HK-2 (cell line): ENCODE data around the gene LAMTOR1.

Experiments used
- DNase-seq: peaks from one replicate; pipeline ENCODE4 v3.0.0-alpha.2; 2018; ENCODE audit not compliant: unreplicated experiment

The LAMTOR1 gene

DNA sequence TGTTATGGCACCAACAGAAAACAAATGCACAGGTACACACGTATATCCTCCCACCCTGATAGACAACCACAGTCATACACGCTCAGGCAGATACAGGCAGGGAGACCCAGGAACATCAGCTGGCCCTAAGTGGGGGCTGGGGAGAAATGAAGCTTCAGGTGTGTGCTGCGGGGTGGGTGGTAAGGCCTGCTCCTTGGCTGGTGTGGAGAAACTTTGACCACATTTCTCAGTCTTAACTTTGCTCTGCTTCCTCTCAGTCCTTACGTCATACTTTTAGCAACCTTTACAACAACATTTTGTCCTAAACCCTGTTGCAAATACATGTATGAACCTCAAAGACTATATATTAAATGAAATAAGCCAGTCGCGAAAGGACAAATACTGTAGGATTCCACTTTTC lies 16.1 kb upstream of the LAMTOR1 start:
- no peak for DNase-seq

DNA sequence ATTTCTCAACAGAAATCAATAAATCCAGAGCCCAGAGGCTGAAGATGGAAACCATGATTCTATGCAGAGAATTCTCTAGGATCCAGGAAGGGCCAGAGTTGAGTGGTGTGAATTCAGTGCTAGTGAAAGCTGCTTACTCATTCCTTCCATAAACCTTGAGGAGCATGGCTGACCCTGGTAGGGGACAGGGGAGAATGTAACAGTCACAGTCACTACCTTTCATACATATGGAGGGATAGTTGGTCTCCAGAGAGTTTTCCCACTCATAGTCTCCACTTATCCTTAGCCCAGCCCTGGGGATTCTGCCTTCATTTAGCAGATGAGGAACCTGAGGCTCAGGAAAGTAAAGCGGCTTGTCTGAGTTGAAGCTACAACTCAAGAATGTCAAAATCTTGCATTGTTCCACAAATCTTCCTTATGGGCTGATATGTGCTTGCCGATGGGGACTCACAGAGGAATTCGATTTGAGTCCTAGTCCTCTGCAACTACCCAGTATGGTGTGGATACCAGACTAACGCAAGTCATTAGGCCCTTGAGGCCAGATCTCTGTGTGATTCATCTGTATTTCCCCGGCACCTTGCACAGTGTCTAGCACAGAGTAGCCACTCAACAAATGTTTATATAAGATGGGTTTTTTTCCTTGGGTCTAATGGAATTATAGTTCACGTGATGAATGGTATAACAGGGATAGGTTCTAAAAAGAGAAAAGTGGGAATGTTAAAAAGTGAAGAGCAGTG lies 13.1 kb upstream of the LAMTOR1 start:
- DNase-seq = no peak

DNA sequence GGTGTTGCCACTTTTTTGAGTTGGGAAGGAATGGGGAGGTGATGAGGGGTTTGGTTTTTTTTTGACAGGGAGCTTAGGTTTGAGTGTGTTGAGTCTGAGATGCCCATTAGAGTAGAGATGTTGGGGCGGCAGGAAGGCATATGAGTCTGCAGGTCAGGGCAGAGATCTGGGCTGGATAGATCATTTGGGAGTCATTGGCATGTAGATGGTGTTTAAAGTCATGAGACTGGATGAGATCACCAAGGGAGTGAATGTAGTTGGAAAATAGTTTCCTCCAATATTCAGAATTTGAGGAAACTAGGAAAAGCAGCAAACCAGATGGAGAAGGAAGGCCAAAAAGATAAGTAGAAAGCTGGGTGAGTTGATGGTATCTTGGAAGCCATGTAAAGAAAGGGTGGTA lies 11.5 kb upstream of the LAMTOR1 start:
- DNase-seq = no peak

DNA sequence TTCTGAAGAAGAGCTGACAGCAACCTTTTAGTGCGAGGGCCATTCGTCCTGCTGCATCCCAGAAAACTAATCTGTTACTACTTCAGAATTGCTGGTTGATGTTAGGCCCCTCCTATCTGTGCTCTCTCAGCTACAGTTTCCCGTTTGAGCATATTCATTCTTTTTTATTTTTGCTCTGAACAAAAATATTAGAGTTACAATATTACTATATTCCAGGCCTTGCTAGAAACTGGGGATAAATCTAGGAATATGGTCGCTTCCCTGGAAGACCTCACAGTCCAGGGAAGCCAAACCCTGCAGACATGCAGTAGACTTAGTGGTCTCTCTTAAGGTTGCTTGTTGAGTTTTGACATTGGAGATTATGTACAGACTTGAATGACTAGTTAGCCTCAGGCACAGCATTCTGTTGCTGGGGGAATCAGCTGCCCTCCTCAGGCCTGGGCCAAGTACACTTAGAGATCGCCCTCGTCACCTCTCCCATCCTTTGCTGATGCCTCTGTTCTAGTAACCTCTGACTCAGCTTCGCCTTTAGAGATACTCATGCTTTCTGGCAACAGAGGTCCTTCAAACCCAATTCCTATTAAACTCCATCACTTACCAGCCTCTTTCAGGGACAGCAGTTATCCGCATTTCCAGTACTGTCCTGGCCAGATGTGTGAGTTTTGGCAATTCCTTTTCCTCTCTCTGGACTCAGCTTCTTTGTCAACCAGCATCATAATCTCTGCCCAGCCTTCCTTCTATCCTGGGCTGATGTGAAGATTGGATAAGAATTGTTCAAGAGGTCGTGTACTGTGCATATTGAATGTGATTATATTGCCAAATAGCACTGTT lies 10.1 kb upstream of the LAMTOR1 start:
- DNase-seq = peak; percentile 14

- peak; percentile 90 for DNase-seq
Observed at GRCh38 chr11:72112143-72112977, 9.3 kb upstream of the LAMTOR1 start, which contains the start of gene ANAPC15. Gene ANAPC15 (minus strand): TSS chr11:72112695. CDS start chr11:72111276, 1,419 bp downstream.

DNA sequence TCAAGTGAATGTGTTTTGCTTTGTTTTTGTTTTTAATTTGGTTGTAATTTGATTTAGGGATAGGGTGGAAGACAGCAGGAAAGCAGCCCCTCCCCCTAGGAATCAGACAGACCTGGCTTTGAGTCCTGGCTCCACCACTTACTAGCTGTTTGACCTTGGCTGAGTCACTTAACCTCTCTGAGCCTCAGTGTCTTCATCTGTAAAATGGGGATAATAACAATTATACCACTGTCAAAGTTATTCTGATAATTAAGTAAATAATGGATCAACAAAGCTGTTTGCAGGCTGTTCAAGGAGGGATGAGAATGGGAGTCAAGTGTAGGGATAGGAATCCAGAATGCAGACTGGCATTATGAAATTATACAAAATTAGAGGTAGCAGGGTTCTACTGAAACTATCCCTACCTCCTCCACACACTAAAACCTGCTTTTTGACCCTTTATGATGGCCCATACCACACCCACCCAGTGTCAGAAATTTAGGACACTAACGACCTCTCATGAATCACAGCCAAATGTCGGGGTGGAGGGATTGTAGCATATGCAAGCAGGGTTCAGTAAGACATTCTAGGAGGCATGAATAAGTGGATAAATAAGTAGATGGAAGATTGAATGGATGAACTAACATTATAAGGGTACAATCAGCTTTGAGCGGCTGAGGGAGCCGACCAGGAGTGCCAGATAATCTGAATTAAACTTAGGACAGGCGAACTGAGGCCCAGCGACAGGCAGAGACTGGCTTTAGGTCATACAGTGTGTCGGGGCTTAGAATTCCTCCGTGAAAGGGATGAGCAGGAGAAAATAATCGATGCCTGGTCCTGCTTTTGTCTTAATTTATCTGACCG lies 8.4 kb upstream of the LAMTOR1 start:
- no peak for DNase-seq

DNA sequence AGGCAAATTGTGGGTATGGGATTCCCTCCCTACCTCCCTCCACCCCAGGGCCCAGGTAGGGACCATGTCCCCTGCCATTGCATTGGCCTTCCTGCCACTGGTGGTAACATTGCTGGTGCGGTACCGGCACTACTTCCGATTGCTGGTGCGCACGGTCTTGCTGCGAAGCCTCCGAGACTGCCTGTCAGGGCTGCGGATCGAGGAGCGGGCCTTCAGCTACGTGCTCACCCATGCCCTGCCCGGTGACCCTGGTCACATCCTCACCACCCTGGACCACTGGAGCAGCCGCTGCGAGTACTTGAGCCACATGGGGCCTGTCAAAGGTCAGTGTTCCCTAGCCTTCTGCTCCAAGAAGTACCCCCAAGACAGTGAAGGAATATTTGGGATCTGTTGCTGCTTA lies 2.8 kb upstream of the LAMTOR1 start, which contains the start of gene TOMT:
Gene TOMT, plus strand, starts transcription at position 37 of the 400 bp plus-strand sequence. Its CDS starts 28 bp downstream, at position 65.
- no peak for DNase-seq

GRCh38 chr11:72103754-72104167 lies 664 bp upstream of the LAMTOR1 start:
- no peak for DNase-seq

DNA sequence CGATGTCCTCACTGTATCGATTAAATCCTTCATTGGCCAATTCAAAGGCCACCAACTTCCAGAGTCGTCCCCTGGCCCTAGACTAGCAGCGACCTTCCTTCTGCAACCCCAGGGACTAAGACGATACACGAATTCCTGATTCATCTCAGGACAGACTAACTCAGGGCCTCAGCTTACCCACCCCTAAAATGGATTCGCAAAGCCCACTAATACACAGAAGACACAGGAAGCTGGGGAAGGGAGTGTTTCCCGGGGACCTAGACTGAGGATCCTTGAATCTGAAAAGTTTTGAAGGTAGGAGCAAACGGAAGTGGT lies 509 bp downstream of the LAMTOR1 start:
- DNase-seq = no peak

GRCh38 chr11:72102162-72102561 lies 935 bp downstream of the LAMTOR1 start:
- no peak for DNase-seq

GRCh38 chr11:72100462-72100861 lies 2.6 kb downstream of the LAMTOR1 start:
- no peak for DNase-seq

DNA sequence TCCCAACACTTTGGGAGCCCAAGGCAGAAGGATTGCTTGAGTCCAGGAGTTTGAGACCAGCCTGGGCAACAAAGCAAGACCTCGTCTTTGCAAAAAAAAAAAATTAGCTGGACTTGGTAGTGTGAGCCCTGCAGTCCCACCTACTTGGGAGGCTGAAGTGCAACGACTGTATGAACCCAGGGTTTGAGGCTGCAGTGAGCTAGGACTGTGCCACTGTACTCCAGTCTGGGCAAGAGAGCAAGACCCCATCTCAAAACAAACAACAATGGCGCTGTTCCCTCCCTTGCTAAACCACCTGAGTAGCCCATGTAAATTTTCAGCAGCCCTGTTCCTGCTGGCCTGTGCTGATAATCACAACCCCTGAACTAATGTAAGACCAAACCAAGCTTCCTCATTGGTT lies 3.1 kb downstream of the LAMTOR1 start:
- no peak for DNase-seq

- DNase-seq = no peak
Observed at GRCh38 chr11:72098741-72099140, 4.4 kb downstream of the LAMTOR1 start.

DNA sequence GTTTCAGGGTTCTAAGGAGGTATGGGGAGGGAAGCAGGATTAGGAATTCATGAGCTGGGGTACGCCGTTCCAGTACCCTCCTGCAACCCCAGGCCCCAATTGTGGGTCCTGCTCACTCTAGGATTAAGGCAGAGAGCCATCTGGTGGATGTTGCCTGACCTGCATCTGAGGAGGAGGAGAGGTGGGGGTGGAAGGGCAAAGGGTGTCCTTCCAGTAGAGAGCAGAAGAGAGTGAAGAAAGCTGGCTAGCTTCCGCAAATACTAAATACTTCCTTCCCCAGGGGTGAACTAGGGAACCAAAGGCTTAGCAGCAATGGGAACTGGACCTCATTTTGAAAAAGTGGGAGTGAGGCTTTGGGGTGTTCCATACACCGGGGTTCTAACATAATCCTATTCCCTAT lies 11.8 kb downstream of the LAMTOR1 start:
- DNase-seq = no peak

DNA sequence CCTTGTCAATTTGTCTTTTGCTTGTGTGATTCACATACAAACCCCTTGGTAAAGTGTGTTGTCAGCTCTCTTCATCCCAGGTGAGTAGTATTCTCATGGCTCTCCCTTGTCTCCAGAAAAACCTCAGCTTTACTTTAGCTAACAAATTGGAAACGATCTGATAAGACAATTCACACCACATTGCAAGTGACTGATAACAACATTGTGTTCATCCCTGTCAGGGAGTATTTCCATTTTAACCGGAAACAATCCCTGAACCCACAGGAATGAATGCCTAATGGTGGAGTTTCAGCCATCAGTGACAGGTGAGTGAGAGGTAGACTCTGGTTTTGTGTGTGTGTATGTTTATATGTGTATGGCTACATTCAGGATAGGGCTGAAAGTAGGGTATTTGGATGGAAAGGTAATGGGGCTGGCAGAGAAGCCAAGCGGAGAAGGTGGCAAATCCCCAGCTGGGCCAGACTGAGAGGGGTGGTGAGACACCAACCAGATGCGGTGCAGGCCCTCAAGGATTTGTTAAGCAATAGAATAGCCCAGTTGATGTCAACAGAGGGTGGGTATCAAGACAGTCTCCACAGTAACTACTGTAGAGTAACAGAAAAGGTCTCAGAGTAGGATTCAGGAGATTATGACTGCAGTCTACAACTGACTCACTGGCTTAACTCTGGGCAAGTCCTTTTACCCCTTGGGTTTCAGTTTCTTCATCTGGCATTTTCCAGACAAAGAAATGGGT lies 14.9 kb downstream of the LAMTOR1 start:
- no peak for DNase-seq

DNA sequence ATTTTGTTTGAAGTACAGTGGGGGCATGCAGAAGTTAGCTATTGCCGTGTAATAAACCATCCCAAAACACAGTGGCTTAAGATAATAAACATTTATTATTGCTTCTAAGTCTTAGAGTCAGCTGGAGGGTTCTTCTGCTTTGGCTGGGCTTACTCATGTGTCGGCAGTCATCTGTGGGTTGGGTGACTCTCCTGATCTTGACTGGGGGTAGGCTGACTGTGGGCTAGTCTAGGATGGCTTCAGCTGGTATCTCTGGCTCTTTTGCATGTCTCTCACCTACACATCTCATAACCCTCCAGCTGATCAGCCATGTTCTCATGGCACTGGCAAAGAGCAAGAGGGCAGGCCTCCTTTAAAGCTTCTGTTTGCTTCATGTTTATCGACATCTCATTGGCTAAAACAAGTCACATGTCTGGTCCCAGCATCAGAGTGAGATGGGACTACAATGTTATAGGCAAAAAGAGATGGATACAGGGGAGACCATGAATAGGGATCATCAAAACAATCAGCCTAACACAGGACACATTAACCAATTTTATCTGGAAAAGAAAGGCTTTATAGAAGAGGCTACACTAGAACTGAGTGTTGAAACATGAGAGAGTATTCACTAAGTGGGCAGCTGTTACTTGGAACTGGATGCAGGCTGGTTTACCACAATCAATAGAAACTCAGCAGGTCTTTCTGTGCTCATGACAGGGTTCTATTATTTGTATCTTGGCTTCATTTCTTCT lies 17.3 kb downstream of the LAMTOR1 start:
- no peak for DNase-seq

GRCh38 chr11:72084965-72085364 lies 18.1 kb downstream of the LAMTOR1 start:
- no peak for DNase-seq

- DNase-seq = no peak
Observed at GRCh38 chr11:72084076-72084475, 19.0 kb downstream of the LAMTOR1 start.

- DNase-seq = no peak
Observed at GRCh38 chr11:72083414-72083813, 19.7 kb downstream of the LAMTOR1 start.
